Measurements from ENCODE around the gene LRRN2.

Gene LRRN2

DNA sequence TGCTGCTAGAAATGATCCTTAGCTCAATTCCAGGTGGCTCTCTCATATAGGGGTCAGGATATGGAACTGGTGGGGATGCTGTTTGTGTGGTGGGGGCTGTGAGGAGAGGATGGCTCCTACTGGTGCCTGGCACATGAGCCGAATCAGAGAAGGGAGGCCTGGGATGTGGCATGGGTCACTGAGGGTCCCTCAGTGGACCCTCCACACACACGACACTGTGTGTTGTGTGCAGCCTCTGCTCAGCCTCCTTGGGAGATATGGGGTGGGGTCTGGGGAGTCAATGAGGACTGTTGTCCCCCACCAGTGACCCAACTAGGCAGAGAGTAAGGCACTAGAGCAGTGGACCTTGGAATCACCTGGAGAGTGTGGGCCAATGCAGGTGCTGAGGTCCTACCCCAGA, 3.2 kb upstream of the LRRN2 start:
- DNase-seq: no peak

DNA sequence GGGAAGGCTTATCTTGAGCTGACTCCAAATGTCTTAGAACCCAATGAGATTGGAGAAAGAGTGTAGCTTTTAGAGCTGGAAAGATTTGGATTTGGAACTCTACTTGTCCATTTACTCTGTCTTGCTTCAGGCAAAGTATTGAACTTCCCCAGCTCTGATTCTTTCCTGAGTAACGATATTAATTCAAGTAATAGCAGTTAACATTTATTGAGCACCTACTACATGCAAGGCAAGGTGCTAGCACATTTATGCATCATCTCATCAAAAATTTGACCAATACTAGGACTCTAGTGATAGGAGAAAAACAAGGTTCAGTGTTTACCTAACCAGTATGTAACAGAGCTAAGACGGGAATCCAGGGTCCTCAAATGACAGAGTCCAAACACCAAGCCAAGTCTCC, 2.5 kb upstream of the LRRN2 start:
- DNase-seq: no peak

DNA sequence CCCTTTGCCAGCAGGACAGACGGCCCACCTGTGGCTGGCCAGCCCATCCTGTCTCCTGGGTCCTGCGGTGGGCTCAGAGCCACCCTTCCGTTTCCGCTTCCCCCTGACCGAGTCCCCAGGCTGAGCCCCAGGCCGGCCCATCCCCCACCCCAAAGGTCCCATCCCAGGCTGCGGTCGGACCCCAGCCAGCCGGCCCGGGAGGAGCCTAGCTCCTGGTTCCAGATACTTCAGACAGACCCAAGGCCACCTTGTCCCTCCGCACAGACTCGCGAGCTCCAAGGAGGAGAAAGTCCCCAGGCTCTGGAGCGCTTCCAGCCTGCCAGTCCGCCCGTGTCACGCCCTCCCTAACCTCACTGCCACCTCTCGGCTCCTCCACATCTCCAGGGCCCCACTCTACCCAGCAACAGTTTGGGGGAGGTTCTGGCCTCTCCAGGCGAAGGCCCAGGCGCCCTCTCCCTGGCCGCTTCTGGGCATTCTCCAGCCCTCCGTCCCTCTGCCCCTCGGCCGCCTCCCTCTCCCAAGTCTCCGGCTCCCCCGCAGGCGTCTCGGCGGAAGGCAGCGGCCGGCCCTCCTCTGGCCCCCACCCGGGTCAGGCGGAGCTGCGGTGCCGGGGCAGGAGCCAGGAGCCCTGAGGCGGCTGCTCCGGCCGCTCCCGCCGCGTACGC, 835 bp downstream of the LRRN2 start:
- DNase-seq: no peak

DNA sequence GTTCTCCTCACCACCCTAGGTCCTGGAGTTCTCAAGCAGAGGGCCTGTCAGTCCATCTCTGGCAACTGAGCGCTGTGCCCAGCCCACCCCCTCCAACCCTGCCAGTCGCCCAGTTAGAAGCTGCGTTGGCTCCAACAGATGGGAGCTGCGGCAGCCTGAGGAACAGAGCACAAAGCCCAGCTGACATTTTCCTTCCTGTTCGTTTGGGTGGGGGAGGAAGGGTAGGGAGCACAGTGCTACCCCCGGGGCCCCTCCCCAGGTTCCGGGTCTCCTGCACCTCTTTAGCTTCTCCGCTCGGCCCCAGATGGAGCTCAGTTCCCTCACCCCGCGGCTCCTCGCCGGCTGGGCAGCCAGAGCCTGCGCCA, 1.4 kb downstream of the LRRN2 start:
- DNase-seq: no peak

GRCh38 chr1:204683284-204684205, 2.0 kb downstream of the LRRN2 start:
- DNase-seq: no peak

DNA sequence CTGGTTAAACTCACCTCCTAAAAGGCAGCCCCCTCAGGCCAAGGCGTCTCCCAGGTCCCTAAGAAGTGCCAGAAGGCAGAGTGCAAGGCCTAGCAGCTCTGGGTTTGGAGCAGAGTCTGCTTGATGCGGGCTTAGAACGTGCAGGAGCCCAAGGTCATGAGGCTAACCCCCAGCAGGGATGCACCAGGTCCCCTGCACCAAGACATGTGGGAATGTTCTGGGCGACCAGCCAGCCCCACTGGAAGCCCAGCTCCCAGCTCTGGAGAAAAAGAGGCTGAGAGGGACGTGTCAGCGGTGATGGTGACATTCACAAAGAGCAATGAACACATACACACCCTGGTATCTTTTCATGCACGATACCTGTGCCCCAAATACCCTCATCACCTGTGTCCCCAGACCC, 5.1 kb downstream of the LRRN2 start:
- no peak for DNase-seq

DNA sequence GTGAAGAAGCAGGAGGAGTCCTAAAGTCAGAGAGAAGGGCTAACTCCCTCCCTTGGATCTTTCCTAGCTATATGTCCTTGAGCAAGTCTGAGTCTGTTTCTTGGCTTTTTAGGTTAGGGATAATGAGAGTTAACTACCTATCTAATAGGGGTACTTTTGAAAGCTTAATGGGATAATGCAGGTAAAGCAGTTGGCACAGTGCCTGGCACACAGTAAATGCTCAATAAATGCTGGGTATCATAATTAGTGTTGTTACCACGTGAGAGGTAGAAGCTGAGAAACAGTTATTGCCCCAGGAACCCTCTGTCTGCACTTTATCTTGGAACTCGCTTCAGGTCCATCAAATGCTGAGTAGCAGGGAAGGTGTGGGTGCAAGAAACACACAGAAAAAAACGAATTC, 5.5 kb downstream of the LRRN2 start:
- DNase-seq: no peak

GRCh38 chr1:204678721-204679475, 6.6 kb downstream of the LRRN2 start:
- no peak for DNase-seq

DNA sequence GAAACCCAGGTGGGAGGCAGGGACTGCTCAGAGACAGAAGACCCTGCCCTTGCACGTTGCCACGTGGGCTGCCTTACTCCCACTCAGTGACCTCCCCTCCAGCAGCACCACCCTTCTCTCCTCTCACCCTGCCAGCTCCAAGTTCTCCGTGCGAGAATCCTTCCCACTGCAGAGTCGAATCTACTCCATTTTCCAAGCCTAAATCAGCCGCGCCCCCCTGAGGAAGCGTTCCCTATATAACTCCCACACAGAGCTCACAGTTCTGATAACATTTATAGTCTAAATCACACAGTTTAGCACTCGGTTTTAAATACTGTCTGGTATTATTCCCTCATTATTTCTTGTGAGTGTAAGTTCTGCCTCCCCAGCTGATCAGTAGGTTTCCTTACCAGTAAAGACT, 7.7 kb downstream of the LRRN2 start:
- no peak for DNase-seq

DNA sequence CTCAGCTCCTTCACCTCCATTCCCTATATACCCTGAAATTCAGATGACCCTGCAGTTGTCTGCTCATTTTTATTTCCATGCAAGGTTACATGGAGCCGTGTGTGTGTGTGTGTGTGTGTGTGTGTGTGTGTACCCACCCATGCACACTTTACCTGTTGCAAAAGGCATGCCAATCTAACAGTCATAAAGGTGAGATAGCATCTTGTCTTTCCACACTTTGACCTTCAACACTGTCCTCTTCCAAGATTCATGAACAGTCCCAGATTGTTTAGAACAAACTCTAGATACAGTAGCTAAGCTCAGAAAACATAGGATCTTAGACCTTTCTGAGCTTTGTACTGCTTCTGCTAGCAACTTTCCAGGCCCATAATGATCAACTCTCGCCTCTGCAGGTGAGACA, 9.5 kb downstream of the LRRN2 start:
- DNase-seq: no peak

GRCh38 chr1:204673909-204674649, 11.5 kb downstream of the LRRN2 start:
- no peak for DNase-seq

DNA sequence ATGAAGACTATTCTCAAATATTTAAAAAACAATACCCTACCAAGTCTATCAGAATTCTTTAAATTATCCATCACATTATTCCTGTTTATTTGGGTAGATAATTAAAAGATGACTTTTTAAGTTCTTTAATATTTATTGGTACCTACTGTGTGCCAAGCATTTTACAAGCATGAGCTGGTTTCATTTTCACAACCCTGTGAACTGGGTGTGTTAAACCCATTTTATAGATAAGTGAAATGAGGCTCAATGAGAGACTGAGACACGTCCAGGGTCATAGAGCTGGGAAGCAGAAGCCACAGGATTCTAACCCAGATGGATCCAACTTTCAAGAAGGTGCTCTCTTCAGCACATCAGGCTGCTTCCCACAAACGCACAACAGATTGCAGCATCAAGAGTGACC, 12.3 kb downstream of the LRRN2 start:
- no peak for DNase-seq

- DNase-seq: no peak
These were observed 12.9 kb downstream of the LRRN2 start for GRCh38 chr1:204672482-204673121.

DNA sequence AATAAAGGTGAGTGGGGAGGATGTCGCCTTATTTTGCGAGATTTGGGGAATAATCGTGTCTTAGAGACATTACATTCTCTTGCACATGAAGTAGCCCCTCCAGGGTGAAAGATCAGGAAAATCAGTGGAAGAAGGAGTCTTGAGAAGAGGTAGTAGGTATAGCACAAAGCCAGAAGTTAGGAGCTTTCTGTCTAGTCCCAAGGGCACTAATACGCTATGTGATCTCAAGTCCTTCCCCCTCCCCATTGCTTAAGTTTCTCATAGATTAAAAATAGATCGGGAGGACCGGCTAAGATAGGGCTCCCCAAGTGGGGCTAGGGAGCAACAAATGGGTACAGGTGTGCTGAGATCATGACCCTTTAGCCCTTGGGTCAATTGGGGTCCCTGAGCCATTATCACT, 13.5 kb downstream of the LRRN2 start:
- no peak for DNase-seq

GRCh38 chr1:204670152-204670927, 15.2 kb downstream of the LRRN2 start:
- DNase-seq: peak; percentile 24

- DNase-seq: no peak
These were observed 16.0 kb downstream of the LRRN2 start for GRCh38 chr1:204669579-204669978.

DNA sequence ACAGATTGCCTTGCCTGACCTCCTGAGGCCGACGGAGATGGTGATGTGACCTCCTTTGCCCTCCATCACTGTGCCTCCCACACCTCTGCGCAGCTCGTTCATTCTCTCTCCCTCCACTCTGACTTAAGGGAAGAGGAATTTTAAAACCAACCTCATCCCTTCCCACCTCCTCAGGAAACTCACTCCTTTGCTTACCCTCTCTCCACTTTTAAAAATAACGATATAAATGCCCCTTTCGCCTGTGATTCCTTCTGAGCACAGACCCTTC, 21.2 kb downstream of the LRRN2 start:
- DNase-seq: no peak

GRCh38 chr1:204663644-204664383, 21.7 kb downstream of the LRRN2 start:
- DNase-seq: no peak

DNA sequence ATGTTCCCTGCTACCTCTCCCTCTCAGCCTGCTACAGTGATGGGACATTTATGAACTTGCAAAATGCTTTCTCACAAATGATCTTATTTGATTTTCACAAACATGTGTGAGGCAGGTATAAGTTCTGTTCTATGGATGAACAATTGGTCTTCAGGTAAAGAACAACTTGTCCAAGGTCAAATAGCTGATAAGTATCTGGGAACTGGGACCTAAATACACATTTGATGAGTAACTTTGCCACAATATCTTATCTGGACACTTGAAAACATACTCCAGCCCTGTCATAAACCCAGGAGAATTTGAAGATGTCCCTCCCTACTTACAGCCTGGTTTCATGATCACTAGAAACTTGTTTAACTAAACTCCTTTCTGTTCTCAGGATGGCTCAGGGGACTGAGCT, 23.0 kb downstream of the LRRN2 start:
- DNase-seq: no peak

- no peak for DNase-seq
These were observed 25.0 kb downstream of the LRRN2 start for GRCh38 chr1:204660509-204660908.

DNA sequence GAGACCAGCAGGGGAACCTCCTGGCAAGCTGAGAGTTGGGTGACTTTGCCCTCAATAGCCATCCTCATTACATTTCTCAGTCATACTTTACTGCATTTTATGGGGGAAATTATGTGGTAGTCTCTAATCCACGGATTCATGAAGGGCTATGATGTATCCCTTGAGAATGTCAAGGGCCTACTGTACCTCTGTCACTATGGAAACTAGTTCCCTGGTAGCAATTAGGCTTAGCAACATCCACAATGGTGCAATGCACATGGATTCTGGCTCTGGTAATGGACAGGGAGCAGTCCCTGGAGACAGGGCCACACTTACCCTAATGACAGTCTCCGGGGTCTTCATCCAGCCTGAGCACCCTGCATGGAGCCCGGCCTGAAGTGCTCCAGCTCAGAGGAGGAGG, 26.5 kb downstream of the LRRN2 start:
- DNase-seq: no peak
